ENCODE data around the gene PTPRN2. TPM values are rescaled to one million over a fixed set of nuclear protein-coding genes. Genes with fewer than 3 reads are reported as not detected.

Gene PTPRN2
- total RNA-seq, 1 donor from 2014 or later, result 32.2 TPM

GRCh38 chr7:158030566-158030965 lies 557.1 kb downstream of the PTPRN2 start:
- DNase-seq (ENCODE audit: low read depth, low spot score), result no peak
- Mint-ChIP-seq H3K27me3 (ENCODE audit: low read depth) (no peaks in the 10 kb centered on the region), H3K27ac (ENCODE audit: unreplicated experiment) (peak overlapping the region; percentile 37), H3K36me3 (ENCODE audit: low read depth) (peaks cover 2% of the 10 kb centered on the region), H3K4me3 (no peak overlapping the region), H3K4me1 (peaks cover 42% of the 10 kb centered on the region), H3K9me3 (peaks cover 2% of the 10 kb centered on the region)
- no peak for TF ChIP-seq CTCF (conservative IDR thresholded peaks at IDR 0.05)

DNA sequence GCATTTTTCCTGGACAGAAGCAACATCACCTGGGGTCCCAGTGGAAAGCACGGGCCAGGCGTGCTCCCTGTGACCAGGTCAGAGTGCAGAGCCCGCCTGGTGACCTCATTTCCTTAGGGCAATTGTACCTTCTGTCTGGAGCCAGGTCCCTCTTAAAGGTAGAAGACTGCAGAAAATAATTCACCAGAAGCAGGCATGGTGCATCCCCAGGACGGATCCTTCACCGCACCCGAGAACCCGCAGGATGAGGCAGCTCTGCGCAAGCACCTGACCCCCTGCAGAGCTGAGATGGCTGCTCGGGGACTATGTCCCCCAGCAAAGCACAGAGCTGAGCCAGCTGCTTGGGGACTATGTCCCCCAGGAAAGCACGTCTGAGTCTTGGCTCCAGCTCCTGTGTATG lies 557.6 kb downstream of the PTPRN2 start:
- Mint-ChIP-seq H3K36me3 (ENCODE audit: low read depth) (peaks cover 2% of the 10 kb centered on the region), H3K27ac (ENCODE audit: unreplicated experiment) (peak overlapping the region; percentile 37)
- no peak for DNase-seq (ENCODE audit: low read depth, low spot score)

GRCh38 chr7:158029509-158029908 lies 558.1 kb downstream of the PTPRN2 start:
- TF ChIP-seq CTCF (conservative IDR thresholded peaks at IDR 0.05), result no peak
- Mint-ChIP-seq H3K27ac (ENCODE audit: unreplicated experiment) (no peak overlapping the region), H3K9me3 (peaks cover 2% of the 10 kb centered on the region), H3K27me3 (ENCODE audit: low read depth) (no peaks in the 10 kb centered on the region), H3K36me3 (ENCODE audit: low read depth) (peaks cover 2% of the 10 kb centered on the region), H3K4me3 (no peak overlapping the region), H3K4me1 (peaks cover 52% of the 10 kb centered on the region)
- no peak for DNase-seq (ENCODE audit: low read depth, low spot score)

More for the DNA sequence above, 557.6 kb downstream of the PTPRN2 start:
- peaks cover 2% of the 10 kb centered on the region for H3K9me3 Mint-ChIP-seq
- H3K4me1 Mint-ChIP-seq, result peaks cover 47% of the 10 kb centered on the region
- no peaks in the 10 kb centered on the region for H3K27me3 Mint-ChIP-seq (ENCODE audit: low read depth)
- no peak for TF ChIP-seq CTCF (conservative IDR thresholded peaks at IDR 0.05)
- no peak overlapping the region for H3K4me3 Mint-ChIP-seq

DNA sequence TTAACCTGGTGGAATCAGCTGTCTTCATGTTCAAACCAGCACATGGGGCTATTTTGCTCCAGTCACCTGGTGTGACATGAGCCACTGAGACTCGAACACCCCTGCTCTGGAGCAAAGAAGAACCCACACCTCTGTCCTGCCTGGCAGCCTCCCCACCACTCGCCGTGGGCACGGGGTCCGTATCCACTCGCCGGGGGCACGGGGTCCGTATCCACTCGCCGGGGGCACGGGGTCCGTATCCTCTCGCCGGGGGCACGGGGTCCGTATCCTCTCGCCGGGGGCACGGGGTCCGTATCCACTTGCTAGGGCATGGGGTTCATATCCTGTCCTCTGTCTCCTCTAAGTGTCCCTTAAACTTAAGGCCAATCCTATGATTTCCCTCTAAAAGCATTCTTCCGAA lies 558.7 kb downstream of the PTPRN2 start:
- Mint-ChIP-seq H3K27me3 (ENCODE audit: low read depth) (no peaks in the 10 kb centered on the region), H3K4me1 (peaks cover 55% of the 10 kb centered on the region), H3K27ac (ENCODE audit: unreplicated experiment) (no peak overlapping the region), H3K9me3 (peaks cover 2% of the 10 kb centered on the region), H3K4me3 (no peak overlapping the region), H3K36me3 (ENCODE audit: low read depth) (peaks cover 2% of the 10 kb centered on the region)
- DNase-seq (ENCODE audit: low read depth, low spot score), result no peak
- TF ChIP-seq CTCF (conservative IDR thresholded peaks at IDR 0.05), result no peak

- Mint-ChIP-seq H3K36me3 (ENCODE audit: low read depth) (peaks cover 2% of the 10 kb centered on the region), H3K9me3 (peaks cover 2% of the 10 kb centered on the region), H3K27me3 (ENCODE audit: low read depth) (no peaks in the 10 kb centered on the region), H3K4me3 (no peak overlapping the region), H3K4me1 (peaks cover 59% of the 10 kb centered on the region), H3K27ac (ENCODE audit: unreplicated experiment) (peak overlapping the region; percentile 91)
- no peak for DNase-seq (ENCODE audit: low read depth, low spot score)
- TF ChIP-seq CTCF (conservative IDR thresholded peaks at IDR 0.05), result no peak
Observed at GRCh38 chr7:158028290-158028941, 559.2 kb downstream of the PTPRN2 start.
